ENCODE results near the gene SRSF5. TPM values are rescaled to one million over a fixed set of nuclear protein-coding genes. Genes with fewer than 3 reads are reported as not detected.

The SRSF5 gene
- total RNA-seq, 1 experiment from 2014 or later, result 395 TPM

- CTCF ChIA-PET, result no interaction called here
- no peaks in the 10 kb centered on the region for H3K9me2 ChIP-seq (ENCODE audit: insufficient read depth)
- no peak overlapping the region for H3K4me2 ChIP-seq
- H3K4me1 ChIP-seq (replicated peaks; ENCODE audit: insufficient read depth), result no peaks in the 10 kb centered on the region
- no peak overlapping the region for H3K27ac ChIP-seq
- TF ChIP-seq CTCF (conservative IDR thresholded peaks at IDR 0.05) (no peak), EZH2 (IDR thresholded peaks at IDR 0.05; ENCODE audit: low read depth) (no peak)
- H3K4me3 ChIP-seq, result no peak overlapping the region
- no peaks in the 10 kb centered on the region for H3K36me3 ChIP-seq (ENCODE audit: low read depth)
- H3K9me3 ChIP-seq (ENCODE audit: insufficient read depth, low read depth), result no peaks in the 10 kb centered on the region
- H2AFZ ChIP-seq, result no peak overlapping the region
- H4K20me1 ChIP-seq (ENCODE audit: insufficient read depth), result no peaks in the 10 kb centered on the region
- H3F3A ChIP-seq (ENCODE audit: insufficient read depth, low read depth), result no peaks in the 10 kb centered on the region
- no peak for DNase-seq
- intact Hi-C loops (cut with micrococcal nuclease; ENCODE audit: unreplicated experiment), result no loop called here
- H3K27me3 ChIP-seq (ENCODE audit: insufficient read depth, low read depth), result no peaks in the 10 kb centered on the region
- POLR2A ChIA-PET (ENCODE audit: unreplicated experiment), result no interaction called here
- no TSS peak for BruUV-seq (replicated peaks)
- no peaks in the 10 kb centered on the region for H3K79me2 ChIP-seq (ENCODE audit: low read depth)
Measured at GRCh38 chr14:69752773-69753172, 14.2 kb upstream of the SRSF5 start.

- Histone ChIP-seq H2AFZ (no peak overlapping the region), H4K20me1 (ENCODE audit: insufficient read depth) (no peaks in the 10 kb centered on the region), H3K4me1 (replicated peaks; ENCODE audit: insufficient read depth) (no peaks in the 10 kb centered on the region), H3K9me3 (ENCODE audit: insufficient read depth, low read depth) (no peaks in the 10 kb centered on the region), H3K27ac (no peak overlapping the region), H3K79me2 (ENCODE audit: low read depth) (no peaks in the 10 kb centered on the region), H3K36me3 (ENCODE audit: low read depth) (no peaks in the 10 kb centered on the region), H3K4me3 (no peak overlapping the region), H3F3A (ENCODE audit: insufficient read depth, low read depth) (no peaks in the 10 kb centered on the region), H3K27me3 (ENCODE audit: insufficient read depth, low read depth) (no peaks in the 10 kb centered on the region), H3K4me2 (no peak overlapping the region), H3K9me2 (ENCODE audit: insufficient read depth) (no peaks in the 10 kb centered on the region)
- ChIA-PET POLR2A (ENCODE audit: unreplicated experiment) (no interaction called here), CTCF (no interaction called here)
- no peak for DNase-seq
- intact Hi-C loops (cut with micrococcal nuclease; ENCODE audit: unreplicated experiment), result no loop called here
- BruUV-seq (replicated peaks), result no TSS peak
- TF ChIP-seq EZH2 (IDR thresholded peaks at IDR 0.05; ENCODE audit: low read depth), result no peak
- TF ChIP-seq CTCF (conservative IDR thresholded peaks at IDR 0.05), result no peak
Measured at GRCh38 chr14:69753860-69754259, 13.1 kb upstream of the SRSF5 start.

GRCh38 chr14:69754487-69754886 is 12.5 kb upstream of the SRSF5 start:
- no peaks in the 10 kb centered on the region for H3K36me3 ChIP-seq (ENCODE audit: low read depth)
- no peak overlapping the region for H3K27ac ChIP-seq
- no peaks in the 10 kb centered on the region for H3K9me2 ChIP-seq (ENCODE audit: insufficient read depth)
- CTCF ChIA-PET, result no interaction called here
- no peaks in the 10 kb centered on the region for H3K9me3 ChIP-seq (ENCODE audit: insufficient read depth, low read depth)
- no peaks in the 10 kb centered on the region for H3K79me2 ChIP-seq (ENCODE audit: low read depth)
- intact Hi-C loops (cut with micrococcal nuclease; ENCODE audit: unreplicated experiment), result no loop called here
- H3K27me3 ChIP-seq (ENCODE audit: insufficient read depth, low read depth), result no peaks in the 10 kb centered on the region
- no peak overlapping the region for H3K4me3 ChIP-seq
- BruUV-seq (replicated peaks), result no TSS peak
- H3K4me2 ChIP-seq, result no peak overlapping the region
- no peaks in the 10 kb centered on the region for H3F3A ChIP-seq (ENCODE audit: insufficient read depth, low read depth)
- no peak for DNase-seq
- no peak for TF ChIP-seq CTCF (conservative IDR thresholded peaks at IDR 0.05)
- TF ChIP-seq EZH2 (IDR thresholded peaks at IDR 0.05; ENCODE audit: low read depth), result no peak
- no peak overlapping the region for H2AFZ ChIP-seq
- POLR2A ChIA-PET (ENCODE audit: unreplicated experiment), result no interaction called here
- no peaks in the 10 kb centered on the region for H4K20me1 ChIP-seq (ENCODE audit: insufficient read depth)
- H3K4me1 ChIP-seq (replicated peaks; ENCODE audit: insufficient read depth), result no peaks in the 10 kb centered on the region
